ENCODE measurements around the gene ABCC2. TPM values are rescaled to one million over a fixed set of nuclear protein-coding genes. Genes with fewer than 3 reads are reported as not detected.
"Not testable (repeated sequence)": the region's sequence is repeated elsewhere in the genome, so short reads cannot be mapped to it uniquely, and the experiment has no call there.

Gene ABCC2
- total RNA-seq, 4 donors from 2014 or later = 9.9 to 156 (median 64.6) TPM

DNA sequence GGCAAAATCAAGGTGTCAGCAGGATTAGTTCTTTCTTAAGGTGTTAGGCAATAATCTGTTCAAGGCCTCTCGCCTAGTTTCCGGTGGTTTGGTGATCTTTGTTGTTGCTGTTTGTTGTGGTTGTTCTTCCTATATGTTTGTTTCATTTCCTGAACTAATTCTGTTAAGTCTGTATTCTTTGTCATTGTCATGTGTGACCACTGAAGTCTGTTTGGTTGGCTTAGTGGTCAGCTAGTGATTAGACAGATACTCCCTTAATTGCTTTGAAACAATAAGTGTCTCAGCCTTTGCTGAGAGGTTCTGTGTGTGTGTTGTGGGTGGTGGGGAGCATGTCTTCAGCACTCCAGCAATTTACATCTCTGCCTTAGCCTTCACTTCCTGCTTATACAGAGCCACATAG lies 46.0 kb downstream of the ABCC2 start:
- Histone ChIP-seq H3K36me3 (peaks cover 0 to 9% (median 0%) of the 10 kb centered on the region in 3 donors), H3K27ac (no peak overlapping the region), H3K4me1 (no peaks in the 10 kb centered on the region), H3K27me3 (no peaks in the 10 kb centered on the region), H3K9me3 (no peaks in the 10 kb centered on the region), H3K4me3 (no peak overlapping the region)
- TF ChIP-seq, protein P1, sequence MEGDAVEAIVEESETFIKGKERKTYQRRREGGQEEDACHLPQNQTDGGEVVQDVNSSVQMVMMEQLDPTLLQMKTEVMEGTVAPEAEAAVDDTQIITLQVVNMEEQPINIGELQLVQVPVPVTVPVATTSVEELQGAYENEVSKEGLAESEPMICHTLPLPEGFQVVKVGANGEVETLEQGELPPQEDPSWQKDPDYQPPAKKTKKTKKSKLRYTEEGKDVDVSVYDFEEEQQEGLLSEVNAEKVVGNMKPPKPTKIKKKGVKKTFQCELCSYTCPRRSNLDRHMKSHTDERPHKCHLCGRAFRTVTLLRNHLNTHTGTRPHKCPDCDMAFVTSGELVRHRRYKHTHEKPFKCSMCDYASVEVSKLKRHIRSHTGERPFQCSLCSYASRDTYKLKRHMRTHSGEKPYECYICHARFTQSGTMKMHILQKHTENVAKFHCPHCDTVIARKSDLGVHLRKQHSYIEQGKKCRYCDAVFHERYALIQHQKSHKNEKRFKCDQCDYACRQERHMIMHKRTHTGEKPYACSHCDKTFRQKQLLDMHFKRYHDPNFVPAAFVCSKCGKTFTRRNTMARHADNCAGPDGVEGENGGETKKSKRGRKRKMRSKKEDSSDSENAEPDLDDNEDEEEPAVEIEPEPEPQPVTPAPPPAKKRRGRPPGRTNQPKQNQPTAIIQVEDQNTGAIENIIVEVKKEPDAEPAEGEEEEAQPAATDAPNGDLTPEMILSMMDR (IDR thresholded peaks at IDR 0.05) = no peak
- no peak for TF ChIP-seq POLR2A (IDR thresholded peaks at IDR 0.05)
- no peak for DNase-seq

DNA sequence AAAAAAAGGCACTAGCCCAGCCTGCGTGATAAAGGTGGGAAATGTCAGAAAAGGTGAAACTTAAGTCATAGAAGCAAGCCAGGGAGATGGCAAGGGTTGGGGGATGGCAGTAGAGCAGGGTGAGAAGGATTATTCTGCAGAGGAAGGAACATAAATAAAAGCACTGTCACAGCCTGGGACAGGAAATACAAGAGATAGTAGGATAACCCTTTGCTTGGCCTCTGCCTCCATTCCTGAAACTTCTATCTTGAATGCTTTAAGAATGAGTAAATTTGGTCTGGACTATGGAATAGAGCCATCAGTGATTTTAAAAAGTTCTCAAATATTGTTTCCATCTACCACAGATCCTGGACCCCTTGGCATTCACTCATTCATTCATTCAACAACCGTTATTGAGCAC lies 50.0 kb downstream of the ABCC2 start:
- TF ChIP-seq POLR2A (IDR thresholded peaks at IDR 0.05) = no peak
- TF ChIP-seq, protein P1 (IDR thresholded peaks at IDR 0.05) = no peak
- Histone ChIP-seq H3K27ac (no peak overlapping the region), H3K27me3 (no peaks in the 10 kb centered on the region), H3K36me3 (peaks cover 0 to 9% (median 0%) of the 10 kb centered on the region in 3 donors), H3K4me3 (no peak overlapping the region), H3K9me3 (no peaks in the 10 kb centered on the region), H3K4me1 (no peaks in the 10 kb centered on the region)
- DNase-seq = no peak

DNA sequence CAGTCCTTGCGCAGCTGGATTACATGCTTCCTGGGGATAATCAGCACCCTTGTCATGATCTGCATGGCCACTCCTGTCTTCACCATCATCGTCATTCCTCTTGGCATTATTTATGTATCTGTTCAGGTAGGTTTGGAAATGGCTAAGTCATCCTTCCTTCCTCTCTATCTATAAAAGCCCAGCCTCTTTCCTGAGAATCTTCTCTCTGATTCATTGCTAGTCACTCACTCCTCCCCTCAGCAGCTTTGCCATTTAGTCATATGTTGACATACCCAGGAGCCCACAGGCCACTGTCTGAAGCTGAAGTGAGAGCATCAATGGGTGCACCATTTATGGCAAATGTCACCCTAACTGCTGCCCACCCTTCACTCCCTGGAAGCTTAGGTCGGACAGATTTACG lies 52.0 kb downstream of the ABCC2 start:
- peaks cover 0 to 9% (median 0%) of the 10 kb centered on the region in 3 donors for H3K36me3 ChIP-seq
- no peak overlapping the region for H3K4me3 ChIP-seq
- no peak for DNase-seq

DNA sequence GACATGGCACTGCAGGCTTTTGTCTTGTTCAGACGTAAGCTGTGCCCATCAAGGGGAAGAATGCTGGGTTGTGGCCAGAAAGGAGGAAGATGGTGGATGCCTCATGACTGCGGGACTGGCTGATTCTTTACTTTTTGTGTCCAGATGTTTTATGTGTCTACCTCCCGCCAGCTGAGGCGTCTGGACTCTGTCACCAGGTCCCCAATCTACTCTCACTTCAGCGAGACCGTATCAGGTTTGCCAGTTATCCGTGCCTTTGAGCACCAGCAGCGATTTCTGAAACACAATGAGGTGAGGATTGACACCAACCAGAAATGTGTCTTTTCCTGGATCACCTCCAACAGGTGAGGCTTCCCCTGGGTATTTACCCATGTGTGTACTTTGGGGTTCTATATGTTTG lies 53.5 kb downstream of the ABCC2 start:
- Histone ChIP-seq H3K9me3 (no peaks in the 10 kb centered on the region), H3K27ac (no peak overlapping the region), H3K4me3 (no peak overlapping the region), H3K4me1 (no peaks in the 10 kb centered on the region), H3K36me3 (peaks cover 0 to 9% (median 0%) of the 10 kb centered on the region in 3 donors), H3K27me3 (no peaks in the 10 kb centered on the region)
- TF ChIP-seq, protein P1 (IDR thresholded peaks at IDR 0.05) = no peak
- TF ChIP-seq POLR2A (IDR thresholded peaks at IDR 0.05) = no peak
- DNase-seq = no peak

More for the DNA sequence above, 52.0 kb downstream of the ABCC2 start:
- no peaks in the 10 kb centered on the region for H3K27me3 ChIP-seq
- H3K4me1 ChIP-seq = no peaks in the 10 kb centered on the region
- TF ChIP-seq POLR2A (IDR thresholded peaks at IDR 0.05) = no peak
- TF ChIP-seq, protein P1 (IDR thresholded peaks at IDR 0.05) = no peak
- no peak overlapping the region for H3K27ac ChIP-seq
- no peaks in the 10 kb centered on the region for H3K9me3 ChIP-seq

DNA sequence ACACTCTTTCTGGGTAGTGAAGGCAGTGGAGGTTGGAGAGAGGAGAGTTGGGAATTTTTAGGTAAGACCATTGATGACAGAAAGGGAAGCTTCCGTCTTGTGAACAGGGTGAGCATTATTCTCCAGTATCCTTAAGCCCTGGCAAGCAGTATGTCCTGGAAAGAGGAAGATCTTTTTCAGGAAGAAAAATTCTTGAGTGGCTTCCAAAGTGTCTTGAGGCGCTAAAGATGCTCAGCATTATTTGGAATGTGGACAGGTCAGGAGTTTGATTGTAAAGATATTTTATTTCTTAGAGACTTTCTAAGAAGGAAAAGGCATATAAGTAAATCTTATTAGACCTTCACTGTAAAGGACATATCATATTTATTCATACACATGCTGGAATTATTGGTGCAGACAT lies 54.3 kb downstream of the ABCC2 start:
- H3K27ac ChIP-seq = no peak overlapping the region
- no peak for TF ChIP-seq POLR2A (IDR thresholded peaks at IDR 0.05)
- TF ChIP-seq, protein P1 (IDR thresholded peaks at IDR 0.05) = no peak
- peaks cover 0 to 2% (median 0%) of the 10 kb centered on the region in 3 donors for H3K36me3 ChIP-seq
- DNase-seq = no peak
- H3K27me3 ChIP-seq = no peaks in the 10 kb centered on the region
- no peaks in the 10 kb centered on the region for H3K9me3 ChIP-seq
- no peak overlapping the region for H3K4me3 ChIP-seq
- no peaks in the 10 kb centered on the region for H3K4me1 ChIP-seq

DNA sequence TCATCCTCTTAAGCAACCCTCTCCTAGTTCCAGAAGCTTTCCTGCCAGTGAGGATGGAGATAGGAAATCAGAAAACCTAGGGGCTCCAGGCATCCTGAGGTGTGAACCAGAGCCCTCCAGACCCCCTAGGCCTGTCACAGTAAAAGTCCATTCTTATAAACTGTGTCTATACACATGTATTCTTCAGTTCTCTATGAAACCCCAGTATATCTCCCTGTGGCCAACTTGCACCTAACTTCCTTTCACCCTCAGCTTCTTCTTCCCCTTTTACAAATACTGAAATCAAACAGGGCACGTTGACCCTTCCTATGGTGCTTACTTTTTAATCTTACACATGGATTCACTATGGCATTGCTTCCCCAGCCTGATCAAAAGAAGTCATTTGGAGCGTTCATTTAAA lies 58.4 kb downstream of the ABCC2 start:
- not testable (repeated sequence) for H3K36me3 ChIP-seq, H3K9me3 ChIP-seq, DNase-seq, H3K4me1 ChIP-seq, H3K27me3 ChIP-seq, H3K27ac ChIP-seq, H3K4me3 ChIP-seq
